HG03060 (cell line): Measurements from ENCODE around the gene PTPA.

Experiments
- ATAC-seq: cut with Tn5 transposase; IDR thresholded peaks from one replicate; pipeline ENCODE4 v1.9.1; 2021; ENCODE audit warnings: low read depth, moderate number of reproducible peaks; ENCODE audit not compliant: unreplicated experiment

Gene PTPA

DNA sequence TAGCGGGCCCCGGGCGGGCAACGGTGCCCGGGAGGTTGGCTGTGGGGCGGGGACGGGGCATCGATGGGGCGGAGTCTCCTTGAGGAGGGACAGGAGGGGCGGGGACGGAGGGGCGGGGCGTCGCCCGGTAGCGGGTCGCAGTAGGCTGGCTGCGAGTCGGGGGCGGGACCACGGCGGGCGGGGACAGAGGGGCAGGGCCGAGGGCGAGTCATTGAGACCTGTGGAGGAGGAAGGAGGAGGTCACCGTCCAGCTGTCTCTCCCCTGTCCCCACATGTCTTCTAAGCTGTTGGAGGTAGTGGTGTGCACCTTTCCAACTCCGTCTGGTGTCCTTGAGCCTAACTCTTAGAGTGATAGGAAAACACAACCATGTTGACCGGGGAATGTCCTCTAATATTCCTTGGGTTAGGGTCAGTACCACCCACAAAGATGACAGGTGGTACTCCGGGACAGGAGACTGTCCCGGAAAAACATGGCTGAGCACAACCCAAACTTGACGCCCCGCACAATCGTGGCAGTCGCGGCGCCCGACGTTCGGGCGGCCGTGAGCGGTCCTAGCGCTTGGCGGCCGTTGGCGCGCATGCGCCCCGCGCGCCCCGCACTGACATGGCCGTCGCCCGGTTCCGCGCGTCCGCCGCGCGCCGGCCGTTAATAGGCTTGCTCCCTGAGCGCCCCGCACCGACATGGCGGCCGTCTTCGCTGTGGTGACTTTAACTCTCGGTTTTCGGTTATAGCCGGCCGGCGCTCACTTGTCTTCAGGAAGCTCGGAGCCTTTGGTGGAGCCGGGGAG is at the start of gene PTPA, which contains the start of gene CRAT:
Gene PTPA (plus strand): TSS at position 676 of the 788 bp plus-strand sequence. CDS start 186 bp downstream, outside the sequence.
Gene CRAT (minus strand): TSS at position 54 of the 788 bp plus-strand sequence. CDS start 284 bp downstream, outside the sequence.
- ATAC-seq: peak; percentile 30

DNA sequence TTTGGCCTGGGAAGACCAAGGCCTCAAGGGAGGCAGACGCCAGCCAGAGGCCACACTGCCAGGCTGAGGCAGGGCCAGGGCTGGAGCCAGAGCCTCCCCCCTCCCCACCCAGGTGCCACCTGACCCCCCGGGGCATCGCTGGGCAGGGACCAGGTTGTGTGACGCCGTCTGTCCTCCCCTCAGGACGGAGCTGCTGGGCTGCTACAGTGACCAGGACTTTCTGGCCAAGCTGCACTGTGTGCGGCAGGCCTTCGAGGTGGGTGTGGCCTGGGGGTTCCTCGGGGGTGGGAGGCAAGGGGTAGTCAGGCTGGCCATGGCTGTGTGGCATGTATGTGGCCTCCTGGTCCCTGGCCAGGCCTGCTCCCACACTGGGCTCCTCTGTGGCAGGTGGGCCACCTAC is 48.2 kb upstream of the PTPA start:
- no peak for ATAC-seq

GRCh38 chr9:129064499-129064908 is 46.7 kb upstream of the PTPA start:
- ATAC-seq: no peak

GRCh38 chr9:129068110-129068509 is 43.1 kb upstream of the PTPA start:
- no peak for ATAC-seq

DNA sequence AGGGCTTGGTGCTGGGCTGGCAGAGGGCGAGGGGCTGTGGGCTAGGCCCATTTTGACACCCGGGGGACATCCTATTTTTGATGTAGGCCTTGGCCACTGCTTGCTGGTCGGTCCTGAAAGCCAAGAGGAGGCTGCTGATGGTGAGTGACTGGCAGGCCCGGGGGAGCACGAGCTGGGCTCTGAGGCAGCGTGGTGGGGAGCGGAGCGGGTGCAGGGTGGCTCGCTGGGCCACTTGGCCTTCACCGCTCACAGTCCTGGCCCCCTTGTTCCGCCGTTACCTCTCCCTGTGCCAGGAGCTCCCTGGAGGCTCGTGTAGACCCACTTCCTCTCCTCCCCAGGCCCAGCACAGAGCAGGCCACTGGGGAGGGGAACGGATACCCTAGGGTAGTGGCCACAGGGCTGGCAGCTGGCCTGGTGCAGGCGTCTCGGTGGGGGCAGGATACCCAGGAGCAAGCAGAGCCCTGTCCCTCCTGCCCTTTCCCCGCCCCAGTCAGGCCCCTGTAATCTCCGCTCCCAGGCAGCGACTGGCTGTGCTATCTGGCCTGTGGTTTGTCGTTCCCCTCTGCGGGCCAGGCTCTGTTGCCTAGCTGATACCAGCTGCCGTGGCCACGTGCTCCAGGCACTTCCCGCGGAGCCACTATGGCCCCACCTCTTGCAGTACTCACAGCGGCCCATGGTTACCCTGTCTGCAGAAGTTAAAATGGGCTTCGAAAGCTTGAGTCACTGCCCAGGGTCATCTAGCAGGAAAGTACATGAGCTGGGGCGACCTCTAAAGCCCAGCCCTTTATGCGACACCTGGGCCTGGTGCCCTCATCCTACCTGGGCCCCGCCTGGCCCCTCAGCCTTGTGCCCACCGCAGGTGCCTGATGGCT is 42.0 kb upstream of the PTPA start:
- ATAC-seq: no peak

- no peak for ATAC-seq
Observed at GRCh38 chr9:129069862-129070641, 41.2 kb upstream of the PTPA start.

- ATAC-seq: no peak
Observed at GRCh38 chr9:129070696-129071525, 40.3 kb upstream of the PTPA start.

DNA sequence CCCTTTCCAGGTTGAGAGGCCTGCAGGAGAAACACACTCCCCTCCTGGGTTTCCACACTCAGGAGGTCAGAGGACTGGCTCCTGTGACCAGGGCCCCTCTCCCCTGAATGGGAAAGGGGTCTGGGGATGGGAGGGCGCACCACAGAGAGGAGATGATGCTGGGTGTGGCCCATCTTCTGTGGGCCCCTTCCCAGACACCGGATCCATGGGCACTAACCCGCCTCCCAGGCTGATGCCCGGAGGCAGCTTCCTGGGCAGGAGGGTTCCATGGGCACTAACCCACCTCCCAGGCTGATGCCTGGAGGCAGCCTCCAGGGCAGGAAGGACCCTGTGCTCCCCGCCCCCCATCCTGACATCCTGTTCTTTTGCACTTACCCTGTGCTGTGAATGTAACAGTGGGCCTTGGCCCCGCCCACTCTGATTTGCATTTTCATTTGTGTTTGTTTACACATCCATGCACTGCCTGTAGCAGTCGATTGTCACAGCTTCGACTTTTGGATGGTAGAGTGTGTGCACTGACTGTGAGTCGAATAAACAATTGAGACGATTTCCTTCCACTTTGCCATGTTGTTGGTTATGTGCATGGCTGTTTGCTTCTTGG is 39.6 kb upstream of the PTPA start:
- ATAC-seq: no peak

GRCh38 chr9:129072171-129072570 is 39.0 kb upstream of the PTPA start:
- ATAC-seq: no peak

GRCh38 chr9:129073404-129073803 is 37.8 kb upstream of the PTPA start:
- no peak for ATAC-seq

- no peak for ATAC-seq
Observed at GRCh38 chr9:129074106-129074505, 37.1 kb upstream of the PTPA start.

DNA sequence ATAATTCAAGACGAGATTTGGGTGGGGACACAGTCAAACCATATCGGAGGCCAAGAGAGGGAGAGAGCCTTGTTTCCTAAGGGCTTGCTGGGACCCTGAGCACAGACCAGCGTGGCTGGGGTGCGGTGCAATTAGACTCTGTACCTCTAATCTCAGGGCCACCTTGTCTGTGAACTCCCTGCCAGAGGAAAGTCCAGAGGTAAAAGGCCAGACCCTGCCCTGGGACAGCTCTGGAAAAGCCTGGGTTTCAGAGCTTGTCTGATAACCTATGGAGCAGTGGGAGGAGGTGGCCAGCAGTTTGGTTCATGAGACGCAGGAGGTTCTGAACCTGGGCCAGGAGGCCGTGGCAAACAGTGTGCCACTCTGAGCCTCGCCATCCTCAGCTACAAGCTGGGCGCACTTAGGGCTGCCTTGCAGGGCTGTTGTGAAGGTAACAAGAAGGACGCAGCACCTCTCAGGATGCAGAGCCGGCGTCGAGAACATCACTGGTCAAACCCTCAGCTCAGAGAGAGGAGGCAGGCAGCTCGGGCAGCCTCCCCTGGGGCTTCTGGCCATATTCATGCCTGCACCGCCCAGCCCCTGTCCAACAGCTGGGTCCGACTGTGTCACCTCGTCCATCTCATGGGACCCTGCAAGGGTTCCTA is 35.1 kb upstream of the PTPA start:
- ATAC-seq: no peak

GRCh38 chr9:129076640-129077037 is 34.6 kb upstream of the PTPA start:
- ATAC-seq: no peak

GRCh38 chr9:129077236-129077635 is 34.0 kb upstream of the PTPA start:
- no peak for ATAC-seq

- no peak for ATAC-seq
Observed at GRCh38 chr9:129078691-129079503, 32.3 kb upstream of the PTPA start.

DNA sequence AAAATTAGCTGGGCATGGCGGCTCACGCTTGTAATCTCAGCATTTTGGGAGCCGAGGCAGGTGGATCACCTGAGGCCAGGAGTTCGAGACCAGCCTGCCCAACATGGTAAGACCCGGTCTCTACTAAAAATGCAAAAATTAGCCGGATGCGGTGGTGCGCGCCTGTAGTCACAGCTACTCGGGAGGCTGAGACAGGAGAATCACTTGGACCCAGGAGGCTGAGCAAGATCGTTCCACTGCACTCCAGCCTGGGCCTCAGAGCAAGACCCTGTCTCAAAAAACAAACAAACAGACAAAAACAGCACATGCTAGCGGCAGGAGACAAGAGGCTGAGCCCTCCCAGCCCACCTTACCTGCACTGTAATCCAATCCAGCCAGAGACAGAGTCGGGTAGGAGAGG is 31.4 kb upstream of the PTPA start:
- ATAC-seq: no peak

- ATAC-seq: no peak
Observed at GRCh38 chr9:129080298-129080600, 31.0 kb upstream of the PTPA start.
